ENCODE measurements around the gene MVB12A.
A peak's percentile ranks its signal among the peaks of the same experiment; 100 is the strongest.

- TF ChIP-seq CTCF (IDR thresholded peaks at IDR 0.05): no peak
- TF ChIP-seq EZH2 (IDR thresholded peaks at IDR 0.05): peak; percentile 32
Measured at GRCh38 chr19:17419621-17420474, at the start of gene MVB12A.
